GM10266 (cell line): ENCODE data around the gene NOS1AP.
A peak's percentile ranks its signal among the peaks of the same experiment; 100 is the strongest.

ENCODE experiments used
- DNase-seq: peaks from one replicate; pipeline ENCODE4 v3.0.0; 2012; ENCODE audit errors: extremely low spot score
- TF ChIP-seq, protein P1 (sequence below): IDR thresholded peaks from 2 replicates; pipeline ENCODE4 v1.5.1; 2012; ENCODE audit warnings: mild to moderate bottlenecking, low read depth; ENCODE audit not compliant: control insufficient read depth, insufficient read depth; ENCODE audit errors: missing control alignments

NOS1AP gene

DNA sequence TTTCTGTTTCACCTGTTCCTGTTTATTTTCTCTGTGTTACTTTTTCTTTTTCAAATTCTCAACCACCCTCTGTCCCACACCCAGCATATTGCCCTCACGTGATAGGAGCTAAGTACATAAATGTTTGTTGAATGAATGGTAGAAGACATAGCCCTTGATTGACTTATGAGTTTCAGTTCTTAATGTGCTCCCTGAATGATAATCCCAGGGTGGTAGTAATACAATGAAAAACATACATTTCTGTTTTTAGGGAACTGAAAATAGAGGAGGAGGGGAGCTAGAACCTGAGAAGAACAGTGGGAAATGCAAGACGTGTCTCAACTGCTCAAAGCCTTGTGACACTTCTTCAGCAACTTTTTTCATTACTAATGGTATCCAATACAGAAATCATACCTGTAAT, 160.1 kb downstream of the NOS1AP start:
- DNase-seq, result peak; percentile 10
- TF ChIP-seq, protein P1, sequence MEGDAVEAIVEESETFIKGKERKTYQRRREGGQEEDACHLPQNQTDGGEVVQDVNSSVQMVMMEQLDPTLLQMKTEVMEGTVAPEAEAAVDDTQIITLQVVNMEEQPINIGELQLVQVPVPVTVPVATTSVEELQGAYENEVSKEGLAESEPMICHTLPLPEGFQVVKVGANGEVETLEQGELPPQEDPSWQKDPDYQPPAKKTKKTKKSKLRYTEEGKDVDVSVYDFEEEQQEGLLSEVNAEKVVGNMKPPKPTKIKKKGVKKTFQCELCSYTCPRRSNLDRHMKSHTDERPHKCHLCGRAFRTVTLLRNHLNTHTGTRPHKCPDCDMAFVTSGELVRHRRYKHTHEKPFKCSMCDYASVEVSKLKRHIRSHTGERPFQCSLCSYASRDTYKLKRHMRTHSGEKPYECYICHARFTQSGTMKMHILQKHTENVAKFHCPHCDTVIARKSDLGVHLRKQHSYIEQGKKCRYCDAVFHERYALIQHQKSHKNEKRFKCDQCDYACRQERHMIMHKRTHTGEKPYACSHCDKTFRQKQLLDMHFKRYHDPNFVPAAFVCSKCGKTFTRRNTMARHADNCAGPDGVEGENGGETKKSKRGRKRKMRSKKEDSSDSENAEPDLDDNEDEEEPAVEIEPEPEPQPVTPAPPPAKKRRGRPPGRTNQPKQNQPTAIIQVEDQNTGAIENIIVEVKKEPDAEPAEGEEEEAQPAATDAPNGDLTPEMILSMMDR, result no peak

DNA sequence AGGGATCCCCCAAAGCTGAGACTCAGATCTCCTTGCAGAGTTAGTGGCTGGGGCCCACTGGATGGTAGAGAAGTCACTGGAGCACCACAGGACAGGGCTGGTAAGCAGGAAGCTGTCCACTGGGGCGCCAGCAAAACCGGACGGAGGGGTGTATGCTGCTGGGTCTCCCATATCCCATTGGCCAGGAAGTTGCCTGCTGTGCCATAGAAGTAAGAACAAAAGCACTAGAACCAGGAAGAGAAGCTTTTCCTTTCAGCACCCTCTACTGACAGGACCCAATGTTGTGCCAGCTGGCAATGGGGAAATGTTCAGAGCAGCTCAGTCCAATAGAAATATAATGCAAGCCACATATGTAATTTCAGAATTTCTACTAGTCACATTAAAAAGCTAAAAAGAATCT, 160.6 kb downstream of the NOS1AP start:
- TF ChIP-seq, protein P1, result no peak
- DNase-seq, result no peak

DNA sequence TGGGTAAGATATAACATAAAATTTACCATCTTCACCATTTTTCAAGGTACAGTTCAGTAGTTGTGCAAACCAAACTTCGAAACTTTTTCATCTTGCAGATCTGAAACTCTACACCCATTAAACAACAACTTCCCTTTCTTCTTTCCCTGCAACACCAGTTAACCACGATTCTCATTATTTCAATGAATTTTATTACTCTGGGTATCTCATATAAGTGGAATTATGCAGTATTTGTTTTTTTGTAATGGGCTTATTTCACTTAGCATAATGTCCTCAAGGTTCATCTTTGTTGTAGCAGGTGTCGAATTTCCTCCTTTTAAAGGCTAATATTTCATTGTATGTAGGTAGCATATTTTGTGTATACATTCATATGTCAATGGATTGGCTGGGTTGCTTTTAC, 161.0 kb downstream of the NOS1AP start:
- TF ChIP-seq, protein P1, result no peak
- DNase-seq, result no peak

DNA sequence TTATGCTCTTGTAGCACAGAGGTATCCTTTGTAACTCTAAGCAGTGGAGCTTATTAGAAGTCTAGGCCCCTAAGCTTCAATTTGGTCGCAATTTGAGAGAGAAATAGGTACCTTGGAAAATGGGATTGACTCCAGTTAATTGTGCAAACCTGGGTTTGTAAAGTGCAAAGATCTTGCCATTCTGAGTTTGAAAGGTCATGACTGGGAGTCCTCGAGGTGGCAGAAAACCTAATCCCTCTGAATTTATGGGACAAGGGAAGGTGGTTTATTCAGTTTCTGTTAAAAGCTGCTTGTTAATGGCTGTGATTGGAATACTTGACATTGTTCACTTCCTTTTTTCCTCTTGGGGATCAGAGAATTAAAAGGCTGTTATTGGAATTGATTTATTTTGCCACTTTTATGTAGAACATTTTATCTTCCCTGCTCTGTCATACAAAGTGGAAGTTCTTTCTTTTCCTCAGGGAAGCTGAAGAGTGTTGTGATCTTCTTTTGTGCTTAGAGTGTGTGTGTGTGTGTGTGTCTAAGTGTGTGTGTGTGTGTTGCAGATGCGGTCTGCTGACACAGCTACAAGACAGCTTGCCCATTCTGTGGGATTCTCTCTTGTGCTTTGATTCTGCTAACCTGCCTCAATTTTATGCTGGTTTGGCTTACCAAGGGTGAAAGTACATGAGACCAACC, 162.7 kb downstream of the NOS1AP start:
- TF ChIP-seq, protein P1, result no peak
- no peak for DNase-seq

DNA sequence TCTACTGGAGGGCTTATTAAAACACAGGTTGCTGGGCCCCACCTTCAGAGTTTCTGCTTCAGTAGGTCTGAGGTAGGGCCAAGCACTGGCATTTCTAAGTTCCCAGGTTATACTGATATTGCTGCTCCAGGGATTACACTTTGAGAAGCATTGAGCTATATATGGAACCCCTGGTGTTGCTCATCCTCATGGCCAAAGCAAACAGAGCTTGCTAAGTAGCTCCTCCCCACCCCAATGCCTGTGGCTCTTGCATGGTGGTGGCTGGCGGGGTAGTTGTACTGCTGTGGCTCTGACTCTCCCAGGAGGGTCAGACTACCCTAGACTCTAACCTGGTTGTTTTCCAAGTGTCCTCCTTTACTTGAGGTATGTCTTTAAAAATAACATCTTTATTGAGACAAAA, 163.6 kb downstream of the NOS1AP start:
- TF ChIP-seq, protein P1, result no peak
- DNase-seq, result no peak

DNA sequence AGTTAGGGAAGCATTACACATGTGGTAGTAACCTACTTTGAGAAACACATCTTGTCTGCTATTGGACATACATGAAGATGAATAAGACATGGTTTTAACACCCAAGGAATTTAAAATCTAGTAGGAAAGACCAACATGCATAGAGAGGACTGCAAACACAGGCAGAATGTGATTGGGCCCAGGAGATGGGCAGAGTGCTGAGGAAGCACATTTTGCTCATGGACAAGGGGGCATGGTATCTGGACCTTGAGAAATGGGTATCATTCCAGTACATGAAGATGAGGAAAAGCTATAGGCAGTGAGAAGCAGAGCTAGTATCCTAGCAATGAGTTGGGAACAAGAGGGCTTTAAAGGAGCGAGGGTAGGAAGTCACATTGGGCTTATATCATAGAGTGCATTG, 164.4 kb downstream of the NOS1AP start:
- TF ChIP-seq, protein P1, result no peak
- DNase-seq, result no peak

DNA sequence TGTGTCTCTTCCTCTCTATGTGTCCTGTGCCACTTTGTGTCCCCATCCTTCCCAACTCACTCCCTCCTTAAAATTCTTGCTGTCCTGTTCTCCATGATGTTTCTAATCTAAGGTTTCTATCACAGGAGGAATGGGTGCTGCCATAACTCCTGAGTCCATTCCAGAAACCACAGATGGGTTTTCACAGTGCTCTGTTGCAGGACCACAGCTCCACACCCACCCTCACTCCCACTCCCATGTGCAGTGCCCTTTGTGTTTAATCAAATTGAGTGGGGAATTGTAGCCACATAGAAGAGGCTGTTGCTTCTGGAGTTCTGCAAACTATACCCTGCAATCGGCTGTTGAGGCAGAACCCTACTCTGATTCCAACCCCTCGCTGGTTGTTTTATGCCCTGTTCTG, 165.1 kb downstream of the NOS1AP start:
- TF ChIP-seq, protein P1, result no peak

More for the DNA sequence above, 165.1 kb downstream of the NOS1AP start:
- no peak for DNase-seq
